ENCODE results near the gene TEAD1.

DNA sequence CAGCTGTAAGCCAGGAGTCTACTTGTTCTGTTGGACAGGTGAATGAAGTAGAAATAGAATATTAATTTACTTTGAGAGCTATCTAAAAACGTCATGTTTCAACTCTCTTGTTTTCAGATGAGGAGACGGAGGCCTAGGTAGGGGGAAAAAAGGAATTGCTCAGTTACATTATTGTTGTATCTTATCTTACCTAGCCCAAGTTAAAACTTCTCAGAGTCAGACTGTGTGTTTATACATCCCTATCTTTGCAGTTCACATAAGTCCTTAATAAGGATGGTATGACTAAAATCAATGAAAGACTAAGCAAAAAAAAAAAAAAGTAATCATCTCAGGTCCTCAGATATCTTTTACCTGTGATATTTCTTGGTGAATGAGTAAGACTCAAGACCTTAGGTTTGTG lies 62.8 kb downstream of the TEAD1 start:
- no peak for TF ChIP-seq POLR2AphosphoS5 (IDR thresholded peaks at IDR 0.05; ENCODE audit: insufficient read depth, low read depth, low read length)
- TF ChIP-seq, protein P1, sequence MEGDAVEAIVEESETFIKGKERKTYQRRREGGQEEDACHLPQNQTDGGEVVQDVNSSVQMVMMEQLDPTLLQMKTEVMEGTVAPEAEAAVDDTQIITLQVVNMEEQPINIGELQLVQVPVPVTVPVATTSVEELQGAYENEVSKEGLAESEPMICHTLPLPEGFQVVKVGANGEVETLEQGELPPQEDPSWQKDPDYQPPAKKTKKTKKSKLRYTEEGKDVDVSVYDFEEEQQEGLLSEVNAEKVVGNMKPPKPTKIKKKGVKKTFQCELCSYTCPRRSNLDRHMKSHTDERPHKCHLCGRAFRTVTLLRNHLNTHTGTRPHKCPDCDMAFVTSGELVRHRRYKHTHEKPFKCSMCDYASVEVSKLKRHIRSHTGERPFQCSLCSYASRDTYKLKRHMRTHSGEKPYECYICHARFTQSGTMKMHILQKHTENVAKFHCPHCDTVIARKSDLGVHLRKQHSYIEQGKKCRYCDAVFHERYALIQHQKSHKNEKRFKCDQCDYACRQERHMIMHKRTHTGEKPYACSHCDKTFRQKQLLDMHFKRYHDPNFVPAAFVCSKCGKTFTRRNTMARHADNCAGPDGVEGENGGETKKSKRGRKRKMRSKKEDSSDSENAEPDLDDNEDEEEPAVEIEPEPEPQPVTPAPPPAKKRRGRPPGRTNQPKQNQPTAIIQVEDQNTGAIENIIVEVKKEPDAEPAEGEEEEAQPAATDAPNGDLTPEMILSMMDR (IDR thresholded peaks at IDR 0.05; ENCODE audit: extremely low read depth in 1 of 2, insufficient read depth in 1 of 2, low read depth in 1 of 2, low read length in 2 of 2), result no peak
- TF ChIP-seq POLR2A (IDR thresholded peaks at IDR 0.05; ENCODE audit: low read depth, low read length), result no peak
- TF ChIP-seq, protein P2, sequence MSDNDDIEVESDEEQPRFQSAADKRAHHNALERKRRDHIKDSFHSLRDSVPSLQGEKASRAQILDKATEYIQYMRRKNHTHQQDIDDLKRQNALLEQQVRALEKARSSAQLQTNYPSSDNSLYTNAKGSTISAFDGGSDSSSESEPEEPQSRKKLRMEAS (IDR thresholded peaks at IDR 0.05; ENCODE audit: insufficient read depth, insufficient read length), result no peak
- no peak for TF ChIP-seq MYC (IDR thresholded peaks at IDR 0.05; ENCODE audit: low read depth, low read length)
- no peak for TF ChIP-seq JUN (IDR thresholded peaks at IDR 0.05; ENCODE audit: borderline replicate concordance, insufficient read depth, insufficient read length, low read depth)
- TF ChIP-seq EZH2 (IDR thresholded peaks at IDR 0.05; ENCODE audit: borderline replicate concordance, low read depth, low read length, severe bottlenecking), result no peak
- TF ChIP-seq FOS (IDR thresholded peaks at IDR 0.05; ENCODE audit: borderline replicate concordance, insufficient read depth, low read length), result no peak
- TF ChIP-seq GATA2 (IDR thresholded peaks at IDR 0.05; ENCODE audit: insufficient read depth, insufficient read length, low read depth, low read length), result no peak
